OCI-LY3 (cell line): ENCODE measurements around the gene TMEM164.

Experiments used
- EZH2phosphoT487 ChIP-seq: fragments of 200-600 bp; shearing (Covaris generic); IDR thresholded peaks from 2 replicates; pipeline ENCODE4 v1.6.1; 2018; ENCODE audit warnings: antibody characterized with exemption, mixed run types, low read depth
- TF ChIP-seq, protein P1 (sequence below): fragments of 200-600, 300-600 bp; sonication (generic); IDR thresholded peaks from 2 replicates; pipeline ENCODE4 v1.5.1; 2014; ENCODE audit warnings: antibody characterized with exemption, low read length, low read depth

GRCh38 chrX:110026099-110026844, 23.4 kb downstream of the TMEM164 start:
- TF ChIP-seq, protein P1, sequence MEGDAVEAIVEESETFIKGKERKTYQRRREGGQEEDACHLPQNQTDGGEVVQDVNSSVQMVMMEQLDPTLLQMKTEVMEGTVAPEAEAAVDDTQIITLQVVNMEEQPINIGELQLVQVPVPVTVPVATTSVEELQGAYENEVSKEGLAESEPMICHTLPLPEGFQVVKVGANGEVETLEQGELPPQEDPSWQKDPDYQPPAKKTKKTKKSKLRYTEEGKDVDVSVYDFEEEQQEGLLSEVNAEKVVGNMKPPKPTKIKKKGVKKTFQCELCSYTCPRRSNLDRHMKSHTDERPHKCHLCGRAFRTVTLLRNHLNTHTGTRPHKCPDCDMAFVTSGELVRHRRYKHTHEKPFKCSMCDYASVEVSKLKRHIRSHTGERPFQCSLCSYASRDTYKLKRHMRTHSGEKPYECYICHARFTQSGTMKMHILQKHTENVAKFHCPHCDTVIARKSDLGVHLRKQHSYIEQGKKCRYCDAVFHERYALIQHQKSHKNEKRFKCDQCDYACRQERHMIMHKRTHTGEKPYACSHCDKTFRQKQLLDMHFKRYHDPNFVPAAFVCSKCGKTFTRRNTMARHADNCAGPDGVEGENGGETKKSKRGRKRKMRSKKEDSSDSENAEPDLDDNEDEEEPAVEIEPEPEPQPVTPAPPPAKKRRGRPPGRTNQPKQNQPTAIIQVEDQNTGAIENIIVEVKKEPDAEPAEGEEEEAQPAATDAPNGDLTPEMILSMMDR = no peak
- TF ChIP-seq EZH2phosphoT487 = no peak
